ENCODE results near the gene ZNRF3. TPM values are rescaled to one million over a fixed set of nuclear protein-coding genes. Genes with fewer than 3 reads are reported as not detected.

Gene ZNRF3
- total and polyA plus RNA-seq, 2 donors (not counting 1 experiment from before 2014, with no cell fraction given): 0.21 to 0.71 TPM

- Histone ChIP-seq H3K27ac (ENCODE audit: low read length in 2 of 2) (no peak overlapping the region), H3K4me2 (replicated peaks; ENCODE audit: low read depth, low read length, poor library complexity, severe bottlenecking) (no peak overlapping the region), H4K20me1 (ENCODE audit: control insufficient read depth, insufficient read depth, low read length, poor library complexity, severe bottlenecking) (no peaks in the 10 kb centered on the region), H2AFZ (ENCODE audit: insufficient read depth, low read depth, low read length, poor library complexity, severe bottlenecking) (no peak overlapping the region), H3K4me3 (ENCODE audit: control extremely low read depth in 1 of 5, extremely low read depth in 1 of 5, insufficient read depth in 1 of 5, low read depth in 2 of 5, low read length in 4 of 5) (no peak overlapping the region), H3K36me3 (replicated peaks in 1 of 2; ENCODE audit: control extremely low read depth in 1 of 2, control insufficient read depth in 1 of 2, extremely low read depth in 1 of 2, insufficient read depth in 2 of 2, low read length in 1 of 2) (no peaks in the 10 kb centered on the region), H3K27me3 (replicated peaks in 1 of 4; ENCODE audit: control extremely low read depth in 1 of 4, control insufficient read depth in 3 of 4, insufficient read depth in 4 of 4, low read length in 3 of 4) (peaks cover 0 to 9% (median 3%) of the 10 kb centered on the region in 4 experiments), H3K9ac (ENCODE audit: low read length) (no peak overlapping the region), H3K4me1 (ENCODE audit: control insufficient read depth in 2 of 2, insufficient read depth in 2 of 2, low read length in 2 of 2) (no peaks in the 10 kb centered on the region), H3K9me3 (ENCODE audit: control extremely low read depth in 1 of 3, control insufficient read depth in 2 of 3, insufficient read depth in 1 of 3, low read length in 2 of 3) (no peaks in the 10 kb centered on the region), H3K79me2 (ENCODE audit: control insufficient read depth, insufficient read depth, low read length) (no peaks in the 10 kb centered on the region)
- intact Hi-C loops (cut with micrococcal nuclease): no loop called here
- ChIA-PET POLR2A (no interaction called here), CTCF (interaction anchor here (1.0 to 1.4 kb wide), 2 partner anchors 19 to 153 kb away, joined by 3 read pairs; no protein-coding TSS in a partner anchor)
- no peak for TF ChIP-seq CTCF (IDR thresholded peaks at IDR 0.05)
- no peak for TF ChIP-seq EZH2 (IDR thresholded peaks at IDR 0.05; ENCODE audit: borderline replicate concordance, insufficient read depth, low read depth, low read length, poor library complexity, severe bottlenecking)
- Mint-ChIP-seq H3K27ac (no peak overlapping the region), H3K4me1 (no peaks in the 10 kb centered on the region), H3K9me3 (ENCODE audit: insufficient read depth) (no peaks in the 10 kb centered on the region), H3K4me3 (no peak overlapping the region), H3K27me3 (peaks cover 31% of the 10 kb centered on the region)
- DNase-seq (no peak), ATAC-seq (ENCODE audit: low read depth) (no peak)
- 100% methylated on average over 1 of the region's 1 CpG for WGBS (ENCODE audit: insufficient coverage)
These were observed 209.7 kb downstream of the ZNRF3 start for GRCh38 chr22:29093030-29093429.

- Histone ChIP-seq H3K79me2 (ENCODE audit: control insufficient read depth, insufficient read depth, low read length) (no peaks in the 10 kb centered on the region), H3K4me1 (ENCODE audit: control insufficient read depth in 2 of 2, insufficient read depth in 2 of 2, low read length in 2 of 2) (no peaks in the 10 kb centered on the region), H3K9me3 (ENCODE audit: control extremely low read depth in 1 of 3, control insufficient read depth in 2 of 3, insufficient read depth in 1 of 3, low read length in 2 of 3) (no peaks in the 10 kb centered on the region), H3K9ac (ENCODE audit: low read length) (no peak overlapping the region), H3K4me3 (ENCODE audit: control extremely low read depth in 1 of 5, extremely low read depth in 1 of 5, insufficient read depth in 1 of 5, low read depth in 2 of 5, low read length in 4 of 5) (no peak overlapping the region), H3K27me3 (replicated peaks in 1 of 4; ENCODE audit: control extremely low read depth in 1 of 4, control insufficient read depth in 3 of 4, insufficient read depth in 4 of 4, low read length in 3 of 4) (peaks cover 0 to 9% (median 2%) of the 10 kb centered on the region in 4 experiments), H2AFZ (ENCODE audit: insufficient read depth, low read depth, low read length, poor library complexity, severe bottlenecking) (no peak overlapping the region), H3K36me3 (replicated peaks in 1 of 2; ENCODE audit: control extremely low read depth in 1 of 2, control insufficient read depth in 1 of 2, extremely low read depth in 1 of 2, insufficient read depth in 2 of 2, low read length in 1 of 2) (no peaks in the 10 kb centered on the region), H3K4me2 (replicated peaks; ENCODE audit: low read depth, low read length, poor library complexity, severe bottlenecking) (no peak overlapping the region), H3K27ac (ENCODE audit: low read length in 2 of 2) (no peak overlapping the region), H4K20me1 (ENCODE audit: control insufficient read depth, insufficient read depth, low read length, poor library complexity, severe bottlenecking) (no peaks in the 10 kb centered on the region)
- no peaks in the 10 kb centered on the region for H3K9me3 Mint-ChIP-seq (ENCODE audit: insufficient read depth)
- 84% methylated on average over 3 of the region's 4 CpGs for WGBS (ENCODE audit: insufficient coverage)
- intact Hi-C loops (cut with micrococcal nuclease): no loop called here
- H3K4me1 Mint-ChIP-seq: no peaks in the 10 kb centered on the region
- no peak overlapping the region for H3K4me3 Mint-ChIP-seq
- POLR2A ChIA-PET: no interaction called here
- ATAC-seq (ENCODE audit: low read depth) (no peak), DNase-seq (no peak)
- peaks cover 28% of the 10 kb centered on the region for H3K27me3 Mint-ChIP-seq
- H3K27ac Mint-ChIP-seq: no peak overlapping the region
- CTCF ChIA-PET: interaction anchor here (1.0 to 1.4 kb wide), 2 partner anchors 19 to 152 kb away, joined by 3 read pairs; no protein-coding TSS in a partner anchor
- TF ChIP-seq CTCF (IDR thresholded peaks at IDR 0.05): no peak
- no peak for TF ChIP-seq EZH2 (IDR thresholded peaks at IDR 0.05; ENCODE audit: borderline replicate concordance, insufficient read depth, low read depth, low read length, poor library complexity, severe bottlenecking)
These were observed 210.3 kb downstream of the ZNRF3 start for GRCh38 chr22:29093501-29094300.
